Thoracic aorta (tissue), 2 donors: ENCODE data around the gene MRPL58. TPM values are rescaled to one million over a fixed set of nuclear protein-coding genes. Genes with fewer than 3 reads are reported as not detected.
"Not testable (repeated sequence)": the region's sequence is repeated elsewhere in the genome, so short reads cannot be mapped to it uniquely, and the experiment has no call there.

Experiments used
- ATAC-seq: fragments of 150-250 bp; one replicate; pipeline ENCODE4 v1.8.0; 2017; ENCODE audit warnings: low read depth; ENCODE audit not compliant: insufficient number of reproducible peaks, low FRiP score
- DNase-seq: peaks from one replicate; pipeline ENCODE4 v3.0.0-alpha.2; 2020; ENCODE audit warnings: low spot score
- H3K27ac ChIP-seq, 2 donors: fragments of 200-600 bp; sonication (generic); 1 replicate in 1 of 2; 2 replicates in 1 of 2; pipeline ENCODE4 v1.5.1; 2016; ENCODE audit warnings: mild to moderate bottlenecking in 2 of 2, moderate library complexity in 2 of 2
- H3K27me3 ChIP-seq: fragments of 200-600 bp; sonication (generic); replicated peaks from 2 replicates; pipeline ENCODE4 v1.6.0; 2016; ENCODE audit warnings: mild to moderate bottlenecking; ENCODE audit not compliant: insufficient read depth
- H3K36me3 ChIP-seq: fragments of 200-600 bp; sonication (generic); one replicate; pipeline ENCODE4 v1.5.1; 2016
- H3K4me1 ChIP-seq, 2 donors: fragments of 200-600 bp; sonication (generic); 1 replicate in 1 of 2; 2 replicates in 1 of 2; pipeline versions ENCODE4 v1.5.1 to v1.6.0; 2016; ENCODE audit warnings: low read depth in 2 of 2, mild to moderate bottlenecking in 1 of 2; ENCODE audit not compliant: control insufficient read depth in 1 of 2
- H3K4me3 ChIP-seq: fragments of 200-600 bp; sonication (generic); 2 replicates; pipeline ENCODE4 v1.5.1; 2016; ENCODE audit warnings: mild to moderate bottlenecking
- H3K9me3 ChIP-seq: fragments of 200-600 bp; sonication (generic); 2 replicates; pipeline ENCODE4 v1.5.1; 2016
- CTCF ChIP-seq: fragments of 200-600 bp; sonication (generic); IDR thresholded peaks from one replicate; pipeline ENCODE4 v1.5.1; 2019; ENCODE audit warnings: antibody characterized with exemption
- total RNA-seq, 2 donors: library from RNA; depleted of rRNA; stranded (reverse); fragments of >200 nt; gene quantifications; one replicate each; pipeline versions ENCODE4 v1.1.0 to v1.2.3, GENCODE V29; 2016

Gene MRPL58
- total RNA-seq, 2 donors from 2014 or later: 40.3 to 82.6 TPM

DNA sequence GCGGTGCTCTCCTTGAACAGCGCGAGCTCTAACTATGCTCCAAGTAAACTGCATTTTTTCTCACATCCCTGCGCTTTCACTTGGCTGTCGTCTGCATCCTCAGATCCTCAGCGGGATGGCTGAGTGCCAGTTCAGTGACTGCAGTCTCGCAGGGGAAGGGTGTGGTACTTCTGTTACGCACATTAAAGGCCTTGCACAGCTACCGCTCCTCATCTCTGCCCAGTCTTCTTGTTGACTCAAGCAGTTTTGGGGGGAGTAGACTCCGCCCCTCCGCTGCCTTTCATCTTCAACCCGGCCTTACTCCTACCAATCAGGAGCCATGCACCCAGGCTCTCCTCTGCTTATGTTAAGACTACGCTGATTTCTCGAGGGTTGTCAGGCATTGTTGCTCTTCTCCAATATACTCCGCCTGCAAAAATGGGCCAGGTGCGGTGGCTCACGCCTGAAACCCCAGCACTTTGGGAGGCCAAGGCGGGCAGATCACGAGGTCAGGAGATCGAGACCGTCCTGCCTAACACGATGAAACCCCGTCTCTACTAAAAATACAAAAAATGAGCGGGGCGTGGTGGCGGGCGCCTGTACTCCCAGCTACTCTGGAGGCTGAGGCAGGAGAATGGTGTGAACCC lies 24.3 kb downstream of the MRPL58 start:
- Histone ChIP-seq H3K27me3 (no peaks in the 10 kb centered on the region), H3K4me3 (no peak overlapping the region), H3K4me1 (peaks cover 7 to 32% of the 10 kb centered on the region in 2 donors), H3K9me3 (no peaks in the 10 kb centered on the region), H3K27ac (no peak overlapping the region), H3K36me3 (peaks cover 32% of the 10 kb centered on the region)
- no peak for TF ChIP-seq CTCF
- ATAC-seq (no peak), DNase-seq (peak; percentile 57)

- ATAC-seq: no peak
- no peak for TF ChIP-seq CTCF
- no peak overlapping the region for H3K4me3 ChIP-seq
- peaks cover 0 to 12% of the 10 kb centered on the region in 2 donors for H3K4me1 ChIP-seq
- no peaks in the 10 kb centered on the region for H3K9me3 ChIP-seq
- peaks cover 39% of the 10 kb centered on the region for H3K36me3 ChIP-seq
- no peak overlapping the region for H3K27ac ChIP-seq
- H3K27me3 ChIP-seq: no peaks in the 10 kb centered on the region
- DNase-seq: no peak
Measured at GRCh38 chr17:75039238-75039637, 26.8 kb downstream of the MRPL58 start.

DNA sequence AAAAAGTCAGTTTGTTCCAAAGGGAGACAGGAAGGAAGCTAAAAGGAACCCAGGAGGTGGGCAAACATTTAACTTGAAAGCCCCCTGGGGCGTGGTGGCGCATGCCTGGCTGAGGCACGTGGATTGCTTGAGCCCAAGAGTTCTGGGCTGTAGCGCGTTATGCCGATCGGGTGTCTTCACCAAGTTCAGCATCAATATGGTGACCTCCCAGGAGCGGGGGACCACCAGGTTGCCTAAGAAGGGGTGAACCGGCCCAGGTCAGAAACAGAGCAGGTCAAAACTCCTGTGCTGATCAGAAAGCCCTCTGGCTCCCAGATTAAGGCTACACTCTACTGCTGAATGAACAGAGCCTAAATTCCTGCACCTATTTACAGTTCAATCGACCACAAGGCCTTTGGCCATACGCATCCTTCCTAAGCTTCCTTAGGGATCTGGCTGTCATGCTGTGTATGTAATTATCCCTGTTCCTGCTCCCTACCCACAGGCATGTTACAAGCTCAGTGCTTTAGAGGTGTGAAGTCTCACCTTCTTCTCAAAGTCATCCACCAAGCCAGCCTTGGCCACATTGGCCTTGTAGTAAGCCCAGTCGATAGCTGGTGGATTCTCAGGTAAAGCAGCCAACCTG lies 29.3 kb downstream of the MRPL58 start:
- TF ChIP-seq CTCF: no peak
- Histone ChIP-seq H3K9me3 (no peaks in the 10 kb centered on the region), H3K27ac (no peak overlapping the region), H3K4me1 (peaks cover 5 to 8% of the 10 kb centered on the region in 2 donors), H3K27me3 (no peaks in the 10 kb centered on the region), H3K4me3 (no peak overlapping the region), H3K36me3 (peaks cover 39% of the 10 kb centered on the region)
- ATAC-seq (no peak), DNase-seq (no peak)

DNA sequence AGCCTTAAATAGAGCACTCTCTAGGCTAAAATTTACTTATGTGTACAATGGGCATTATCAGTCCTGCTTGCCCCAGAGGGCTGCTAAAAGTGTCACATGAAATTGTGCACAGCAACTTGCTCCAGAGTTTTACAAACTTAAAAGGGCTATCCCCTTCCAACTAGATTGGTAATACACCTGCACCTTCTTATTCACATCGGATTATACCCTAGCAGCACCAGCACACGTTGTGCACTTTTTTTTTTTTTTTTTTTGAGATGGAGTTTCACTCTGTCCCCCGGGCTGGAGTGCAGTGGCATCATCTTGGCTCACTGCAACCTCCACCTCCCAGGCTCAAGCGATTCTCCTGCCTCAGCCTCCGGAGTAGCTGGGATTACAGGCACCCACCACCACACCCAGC lies 31.3 kb downstream of the MRPL58 start:
- Histone ChIP-seq H3K4me1 (peaks cover 11 to 20% of the 10 kb centered on the region in 2 donors), H3K36me3 (peaks cover 34% of the 10 kb centered on the region)
- H3K9me3 ChIP-seq, ATAC-seq, H3K4me3 ChIP-seq, DNase-seq, H3K27me3 ChIP-seq, H3K27ac ChIP-seq: not testable (repeated sequence)

GRCh38 chr17:75044716-75045115 lies 32.2 kb downstream of the MRPL58 start:
- no peak for ATAC-seq
- Histone ChIP-seq H3K27me3 (no peaks in the 10 kb centered on the region), H3K36me3 (peaks cover 27% of the 10 kb centered on the region), H3K4me3 (no peak overlapping the region), H3K27ac (no peak overlapping the region), H3K4me1 (peaks cover 15 to 27% of the 10 kb centered on the region in 2 donors), H3K9me3 (no peaks in the 10 kb centered on the region)
- no peak for TF ChIP-seq CTCF
- DNase-seq: no peak

- Histone ChIP-seq H3K27ac (peak overlapping the region; percentile 92 to 93), H3K36me3 (peaks cover 20% of the 10 kb centered on the region), H3K4me1 (peaks cover 15 to 27% of the 10 kb centered on the region in 2 donors), H3K4me3 (peak overlapping the region; percentile 89)
- H3K9me3 ChIP-seq, DNase-seq, ATAC-seq, H3K27me3 ChIP-seq: not testable (repeated sequence)
Measured at GRCh38 chr17:75045946-75046406, 33.5 kb downstream of the MRPL58 start.
